Astrocyte of the cerebellum (primary cell): ENCODE measurements around the gene MCOLN2.
"Not testable (repeated sequence)": the region's sequence is repeated elsewhere in the genome, so short reads cannot be mapped to it uniquely, and the experiment has no call there.

Experiments
- DNase-seq: peaks from one replicate; pipeline ENCODE4 v3.0.0-alpha.2; 2011; ENCODE audit warnings: low read depth
- H3K4me3 ChIP-seq: 2 replicates; pipeline ENCODE4 v1.5.1; 2011; ENCODE audit warnings: mild to moderate bottlenecking, low read depth, low read length, moderate library complexity
- in situ Hi-C: cut with HindIII; loops from 2 replicates; pipeline ENCODE4 v1.10.0; 2017; ENCODE audit warnings: low sequenced_read_pairs
- TF ChIP-seq, protein P1 (sequence below): IDR thresholded peaks from 2 replicates; pipeline ENCODE4 v1.5.1; 2012; ENCODE audit warnings: low read length, low read depth, moderate library complexity, mild to moderate bottlenecking; ENCODE audit errors: missing control alignments

The MCOLN2 gene

GRCh38 chr1:84912726-84913554, 84.0 kb downstream of the MCOLN2 start:
- TF ChIP-seq, protein P1, sequence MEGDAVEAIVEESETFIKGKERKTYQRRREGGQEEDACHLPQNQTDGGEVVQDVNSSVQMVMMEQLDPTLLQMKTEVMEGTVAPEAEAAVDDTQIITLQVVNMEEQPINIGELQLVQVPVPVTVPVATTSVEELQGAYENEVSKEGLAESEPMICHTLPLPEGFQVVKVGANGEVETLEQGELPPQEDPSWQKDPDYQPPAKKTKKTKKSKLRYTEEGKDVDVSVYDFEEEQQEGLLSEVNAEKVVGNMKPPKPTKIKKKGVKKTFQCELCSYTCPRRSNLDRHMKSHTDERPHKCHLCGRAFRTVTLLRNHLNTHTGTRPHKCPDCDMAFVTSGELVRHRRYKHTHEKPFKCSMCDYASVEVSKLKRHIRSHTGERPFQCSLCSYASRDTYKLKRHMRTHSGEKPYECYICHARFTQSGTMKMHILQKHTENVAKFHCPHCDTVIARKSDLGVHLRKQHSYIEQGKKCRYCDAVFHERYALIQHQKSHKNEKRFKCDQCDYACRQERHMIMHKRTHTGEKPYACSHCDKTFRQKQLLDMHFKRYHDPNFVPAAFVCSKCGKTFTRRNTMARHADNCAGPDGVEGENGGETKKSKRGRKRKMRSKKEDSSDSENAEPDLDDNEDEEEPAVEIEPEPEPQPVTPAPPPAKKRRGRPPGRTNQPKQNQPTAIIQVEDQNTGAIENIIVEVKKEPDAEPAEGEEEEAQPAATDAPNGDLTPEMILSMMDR = no peak
- no peak for DNase-seq
- in situ Hi-C loops = no loop called here
- no peak overlapping the region for H3K4me3 ChIP-seq

- in situ Hi-C loops = not testable (repeated sequence)
Observed at GRCh38 chr1:84908746-84909464, 88.0 kb downstream of the MCOLN2 start.

DNA sequence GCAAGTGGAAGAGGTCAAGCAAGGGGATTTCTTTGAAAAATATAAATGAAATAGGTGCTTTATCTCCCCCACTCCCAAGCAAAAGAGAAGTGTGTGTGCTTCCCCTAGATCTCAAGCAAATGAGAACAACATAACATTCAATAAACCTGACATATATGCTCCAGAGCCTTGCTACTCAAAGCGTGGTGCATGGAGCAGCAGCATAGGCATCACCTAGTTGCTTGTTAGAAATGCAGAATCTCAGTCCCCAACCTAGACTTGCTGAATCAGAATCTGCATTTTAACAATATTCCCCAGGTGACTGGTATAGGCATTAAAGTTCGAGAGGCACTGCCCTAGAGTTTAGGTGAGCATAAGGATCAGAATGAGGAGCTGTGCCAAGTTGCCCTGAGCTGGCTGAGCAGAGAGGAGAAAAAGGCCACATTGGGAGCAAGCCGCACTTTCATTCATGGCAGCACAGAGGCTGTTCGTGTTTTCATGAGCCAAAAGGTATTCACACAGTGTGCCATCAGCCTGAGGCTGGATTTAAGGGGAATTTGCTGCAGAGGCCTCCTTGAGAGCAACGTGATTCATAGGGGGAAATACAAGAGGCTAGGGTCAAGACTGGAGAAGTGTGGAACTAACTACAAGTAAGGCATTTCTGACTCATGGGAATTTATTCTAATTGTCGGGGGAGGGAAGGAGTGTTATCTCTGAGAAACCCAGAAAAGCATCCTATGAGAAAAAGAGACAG, 89.7 kb downstream of the MCOLN2 start:
- TF ChIP-seq, protein P1 = no peak
- in situ Hi-C loops = no loop called here
- H3K4me3 ChIP-seq = no peak overlapping the region
- DNase-seq = no peak

More at GRCh38 chr1:84908746-84909464, 88.0 kb downstream of the MCOLN2 start:
- not testable (repeated sequence) for H3K4me3 ChIP-seq, DNase-seq

GRCh38 chr1:84902727-84903126, 94.2 kb downstream of the MCOLN2 start:
- DNase-seq, in situ Hi-C loops, H3K4me3 ChIP-seq: not testable (repeated sequence)

- H3K4me3 ChIP-seq = no peak overlapping the region
- DNase-seq = no peak
- in situ Hi-C loops = no loop called here
- TF ChIP-seq, protein P1 = no peak
Observed at GRCh38 chr1:84899969-84900368, 96.9 kb downstream of the MCOLN2 start.

- no peak for DNase-seq
- TF ChIP-seq, protein P1 = no peak
- in situ Hi-C loops = no loop called here
- no peak overlapping the region for H3K4me3 ChIP-seq
Observed at GRCh38 chr1:84896279-84896678, 100.6 kb downstream of the MCOLN2 start.

- in situ Hi-C loops = no loop called here
- TF ChIP-seq, protein P1 = no peak
- no peak for DNase-seq
- H3K4me3 ChIP-seq = peak within 1 kb of the TSS; percentile 39
Observed at GRCh38 chr1:84892705-84893618, 104.0 kb downstream of the MCOLN2 start, which contains the start of gene LPAR3. TSS of gene LPAR3 (minus strand) at chr1:84893206. CDS start at chr1:84866120, 27,086 bp downstream.
